Right lobe of liver (tissue), 4 donors: ENCODE measurements around the gene RIPK4.
"Not testable (repeated sequence)": the region's sequence is repeated elsewhere in the genome, so short reads cannot be mapped to it uniquely, and the experiment has no call there.

Experiments used
- CTCF ChIP-seq, 4 donors: fragments of 200-600 bp in 3 of 4; fragments of 450-650 bp in 1 of 4; IDR thresholded peaks; one replicate each; pipeline versions ENCODE4 v1.5.1 to v1.8.0; 2016 to 2022; ENCODE audit warnings: antibody characterized with exemption in 4 of 4, mild to moderate bottlenecking in 2 of 4
- POLR2A ChIP-seq: fragments of 450-650 bp; IDR thresholded peaks from one replicate; pipeline ENCODE4 v1.6.1; 2017; ENCODE audit warnings: antibody characterized with exemption, mild to moderate bottlenecking
- donor health status: DM: no; HTN: no; CAD: no.
- donor health status: DM: no; HTN: no; CAD: no.
- donor health status: DM: no; HTN: yes; CAD: no.

GRCh38 chr21:41694042-41694441 is 72.8 kb downstream of the RIPK4 start:
- TF ChIP-seq CTCF (IDR thresholded peaks at IDR 0.05); POLR2A: not testable (repeated sequence)
